K562 (cell line): ENCODE results near the gene CUTA. TPM values are rescaled to one million over a fixed set of nuclear protein-coding genes. Genes with fewer than 3 reads are reported as not detected.

Experiments
- ATAC-seq: fragments of 200-7000 bp; cut with Tn5 transposase; 3 replicates; pipeline ENCODE4 v1.9.1; 2020; ENCODE audit warnings: moderate library complexity
- BruUV-seq: library from RNA; stranded (reverse); fragments of 400-500 nt; replicated peaks from 2 replicates; lab custom pipeline; 2021; lab: Mats Ljungman, UMichigan
- CTCF ChIA-PET: fragments of 300-600 bp; formaldehyde crosslinking; extraction: SDS; loops from one replicate; lab custom pipeline; 2021; ENCODE audit warnings: low intra/inter-chr PET ratio; lab: Yijun Ruan, JAX
- POLR2A ChIA-PET: fragments of 300-600, 350-650 bp; sonication (Branson Sonifier 250); formaldehyde crosslinking; extraction: SDS; loops from one replicate; lab custom pipeline; 2021; ENCODE audit warnings: antibody characterized with exemption, inconsistent platforms; lab: Yijun Ruan, JAX
- DNase-seq, 4 experiments: peaks; one replicate each; pipeline versions ENCODE4 v3.0.0 to v3.0.0-alpha.2; 2011 to 2018; ENCODE audit warnings: low spot score in 3 of 4, mixed read lengths in 3 of 4; ENCODE audit errors: extremely low read depth in 1 of 4
- FAIRE-seq: peaks from 2 replicates; lab custom pipeline; 2011; peaks lifted over from hg19 to GRCh38; lab: Jason Lieb, UNC
- H2AFZ ChIP-seq: 2 replicates; pipeline ENCODE4 v1.6.0; 2011; ENCODE audit warnings: low read depth, low read length, control low read depth, inconsistent platforms
- H3K27ac ChIP-seq: fragments of 200-600 bp; 3 replicates; pipeline ENCODE4 v1.8.0; 2011; ENCODE audit warnings: low read depth, mild to moderate bottlenecking, control low read depth, inconsistent platforms, low read length, moderate library complexity, mixed read lengths; ENCODE audit errors: extremely low read depth
- H3K27me3 ChIP-seq, 2 experiments: fragments of 300-600 bp in 1 of 2; 2 replicates in 1 of 2; 3 replicates in 1 of 2; pipeline versions ENCODE4 v1.6.0 to v1.8.0; 2011; ENCODE audit warnings: inconsistent platforms in 2 of 2, low read length in 2 of 2, mild to moderate bottlenecking in 1 of 2, mixed read lengths in 1 of 2, moderate library complexity in 1 of 2; ENCODE audit not compliant: control insufficient read depth in 2 of 2, insufficient read depth in 2 of 2
- H3K36me3 ChIP-seq: fragments of 300-600 bp; 3 replicates; pipeline ENCODE4 v1.8.0; 2011; ENCODE audit warnings: mild to moderate bottlenecking, low read length, inconsistent platforms; ENCODE audit not compliant: control insufficient read depth, insufficient read depth
- H3K4me1 ChIP-seq, 2 experiments: fragments of 200-600 bp in 1 of 2; replicated peaks in 1 of 2; 2 replicates in 1 of 2; 3 replicates in 1 of 2; pipeline versions ENCODE4 v1.5.1 to v1.8.0; 2011; ENCODE audit warnings: inconsistent platforms in 2 of 2, low read length in 2 of 2, mild to moderate bottlenecking in 1 of 2, mixed read lengths in 1 of 2, moderate library complexity in 1 of 2; ENCODE audit not compliant: control insufficient read depth in 2 of 2, insufficient read depth in 2 of 2
- H3K4me2 ChIP-seq: 2 replicates; pipeline ENCODE4 v1.6.1; 2011; ENCODE audit warnings: low read length, control low read depth, inconsistent platforms, mixed read lengths; ENCODE audit not compliant: insufficient read depth
- H3K4me3 ChIP-seq: fragments of 200-600 bp; sonication (generic), shearing (Covaris generic); 2 replicates; pipeline ENCODE4 v1.5.1; 2016; ENCODE audit warnings: control low read depth, inconsistent platforms
- H3K79me2 ChIP-seq: fragments of 200-600 bp; 3 replicates; pipeline ENCODE4 v1.8.0; 2011; ENCODE audit warnings: low read length, inconsistent platforms; ENCODE audit not compliant: control insufficient read depth, insufficient read depth
- H3K9ac ChIP-seq, 2 experiments: 2 replicates each; pipeline versions ENCODE4 v1.6.0 to v1.6.1; 2011; ENCODE audit warnings: low read depth in 2 of 2, low read length in 2 of 2, control low read depth in 1 of 2, inconsistent platforms in 1 of 2, mild to moderate bottlenecking in 1 of 2, mixed read lengths in 1 of 2; ENCODE audit not compliant: insufficient read depth in 1 of 2
- H3K9me1 ChIP-seq: one replicate; pipeline ENCODE4 v1.6.0; 2011; ENCODE audit warnings: inconsistent platforms, mild to moderate bottlenecking, low read length, moderate library complexity; ENCODE audit not compliant: control insufficient read depth, insufficient read depth
- H3K9me3 ChIP-seq: replicated peaks from 2 replicates; pipeline ENCODE4 v1.5.1; 2011; ENCODE audit warnings: low read depth, low read length, inconsistent platforms; ENCODE audit not compliant: control insufficient read depth, insufficient read depth
- H4K20me1 ChIP-seq: replicated peaks from 2 replicates; pipeline ENCODE4 v1.6.1; 2011; ENCODE audit warnings: low read length, inconsistent platforms, mixed read lengths; ENCODE audit not compliant: control insufficient read depth, insufficient read depth
- BRD9 ChIP-seq: fragments of 450-650 bp; IDR thresholded peaks from 2 replicates; pipeline ENCODE4 v1.6.1; 2018; ENCODE audit warnings: low read depth; ENCODE audit not compliant: partially characterized antibody
- E2F6 ChIP-seq, 2 experiments: IDR thresholded peaks; 2 replicates each; pipeline ENCODE4 v1.6.1; 2011; ENCODE audit warnings: borderline replicate concordance in 1 of 2, control low read depth in 1 of 2, low read depth in 1 of 2, low read length in 1 of 2, mild to moderate bottlenecking in 1 of 2, mixed read lengths in 1 of 2, moderate library complexity in 1 of 2; ENCODE audit not compliant: insufficient read depth in 1 of 2, insufficient read length in 1 of 2, poor library complexity in 1 of 2, severe bottlenecking in 1 of 2; ENCODE audit errors: extremely low read depth in 1 of 2
- FOXM1 ChIP-seq, 2 experiments: fragments of 450-650 bp in 1 of 2; sonication (generic) in 1 of 2; formaldehyde crosslinking in 1 of 2; IDR thresholded peaks; 2 replicates each; pipeline versions ENCODE4 v1.6.1 to v1.9.0; 2017 to 2022; ENCODE audit warnings: low read depth in 2 of 2, mild to moderate bottlenecking in 2 of 2, missing genetic modification reagents in 1 of 2, moderate library complexity in 1 of 2
- NELFE ChIP-seq: IDR thresholded peaks from 2 replicates; pipeline ENCODE4 v1.6.1; 2011; ENCODE audit warnings: mild to moderate bottlenecking; ENCODE audit not compliant: insufficient read depth, insufficient read length
- RBM34 ChIP-seq: fragments of 200-400 bp; formaldehyde crosslinking; IDR thresholded peaks from 2 replicates; pipeline ENCODE4 v1.6.1; 2018; ENCODE audit warnings: low read length, borderline replicate concordance; ENCODE audit not compliant: insufficient read depth
- WGBS: fragments of 100-300 bp; shearing (Covaris generic); methylation state at CpG from one replicate; pipeline ENCODE4 v1.1.6; 2016; ENCODE audit warnings: low coverage, mixed read lengths; ENCODE audit not compliant: insufficient coverage; ENCODE audit errors: missing lambda C conversion rate; 5-methylcytosine and 5-hydroxymethylcytosine counted together
- in situ Hi-C: fragments of 300-500 bp; cut with MboI; formaldehyde crosslinking; loops from 4 replicates; pipeline ENCODE4 v1.15.0; 2018; ENCODE audit warnings: inconsistent platforms, mixed read lengths
- intact Hi-C: fragments of 100-400 bp; cut with micrococcal nuclease; formaldehyde crosslinking; loops from 2 replicates; pipeline ENCODE4 v1.14.2; 2022
- polyA plus RNA-seq, 8 experiments: library from polyadenylated mRNA; depleted of rRNA in 4 of 8; stranded (reverse) in 5 of 8; unstranded in 3 of 8; fragments of >200 nt; fragmentation: Nextera tagmentation in 2 of 8; fragmentation: Illumina TruSeq in 1 of 8; extraction: Ambion mirVana in 2 of 8; extraction: Trizol in 1 of 8; gene quantifications; 2 replicates each; pipeline versions ENCODE4 v1.2.1 to v1.2.3, GENCODE V29; 2011 to 2014; ENCODE audit warnings: inconsistent platforms in 1 of 8, missing spikeins in 1 of 8
- total RNA-seq, 7 experiments: library from RNA; depleted of rRNA in 6 of 7; stranded (reverse); fragments of >200 nt in 6 of 7; fragmentation: Illumina TruSeq in 2 of 7; extraction: Trizol in 2 of 7; gene quantifications; 2 replicates each; pipeline versions ENCODE4 v1.2.1 to v1.2.3, GENCODE V29; 2011 to 2021; ENCODE audit warnings: low replicate concordance in 1 of 7

CUTA gene
- total and polyA plus RNA-seq, 9 of the 15 experiments (the other 6 are each of a cell fraction or from before 2014, with no cell fraction given), result 166 to 682 (median 310) TPM

- FAIRE-seq (no peak), ATAC-seq (no peak), DNase-seq (peak in 1 of 4 experiments; percentile 40)
- Histone ChIP-seq H3K4me2 (peak overlapping the region; percentile 94), H3K9me1 (no peaks in the 10 kb centered on the region), H2AFZ (peak overlapping the region; percentile 86; the same call in 1 of the 2 replicates), H3K79me2 (peaks cover 35% of the 10 kb centered on the region), H3K4me1 (peaks cover 16 to 20% of the 10 kb centered on the region in 2 experiments), H4K20me1 (no peaks in the 10 kb centered on the region), H3K36me3 (peaks cover 33% of the 10 kb centered on the region), H3K4me3 (peak overlapping the region; percentile 64), H3K27me3 (no peaks in the 10 kb centered on the region), H3K9ac (peak overlapping the region; percentile 78 to 95), H3K9me3 (no peaks in the 10 kb centered on the region), H3K27ac (peak overlapping the region; percentile 62; the same call in 2 of the 3 replicates)
- no peak for TF ChIP-seq NELFE
- TF ChIP-seq FOXM1 (IDR thresholded peaks at IDR 0.05; ENCODE audit: low read depth), result no peak
- TF ChIP-seq FOXM1 (CRISPR knock-in tag; IDR thresholded peaks at IDR 0.05; ENCODE audit: low read depth), result no peak
- no peak for TF ChIP-seq RBM34
- no peak for TF ChIP-seq BRD9
- peak in 1 of 2 experiments; percentile 12 for TF ChIP-seq E2F6 (IDR thresholded peaks at IDR 0.05; ENCODE audit: borderline replicate concordance in 1 of 2, extremely low read depth in 1 of 2, insufficient read depth in 1 of 2, insufficient read length in 1 of 2, low read depth in 1 of 2, low read length in 1 of 2, poor library complexity in 1 of 2, severe bottlenecking in 1 of 2)
- WGBS, result 19% methylated on average over 16 of the region's 16 CpGs
- intact Hi-C loops, result no loop called here
- BruUV-seq, result no TSS peak
- ChIA-PET CTCF (no interaction called here), POLR2A (interaction anchor here (0.6 to 1.9 kb wide), 10 partner anchors 11 to 483 kb away, joined by 3 to 9 read pairs (median 3); partner anchors contain the start of genes CUTA and RGL2)
- in situ Hi-C loops, result no loop called here
These were observed 37.1 kb upstream of the CUTA start for GRCh38 chr6:33455051-33455450.
